ENCODE results near the gene OR1S1. TPM values are rescaled to one million over a fixed set of nuclear protein-coding genes. Genes with fewer than 3 reads are reported as not detected.
"Not testable (repeated sequence)": the region's sequence is repeated elsewhere in the genome, so short reads cannot be mapped to it uniquely, and the experiment has no call there.

OR1S1 gene
- polyA plus RNA-seq (ENCODE audit: insufficient read length): not detected

GRCh38 chr11:58212420-58212819 is at the start of gene OR1S1:
Gene OR1S1 (plus strand): TSS chr11:58212720.
- not testable (repeated sequence) for DNase-seq (ENCODE audit: low read depth)

GRCh38 chr11:58164389-58164788 is 48.1 kb upstream of the OR1S1 start:
- DNase-seq (ENCODE audit: low read depth): no peak

- no peak for DNase-seq (ENCODE audit: low read depth)
Measured at GRCh38 chr11:58164990-58165389, 47.5 kb upstream of the OR1S1 start.

GRCh38 chr11:58165504-58166106 is 46.9 kb upstream of the OR1S1 start:
- no peak for DNase-seq (ENCODE audit: low read depth)

GRCh38 chr11:58177409-58178054 is 35.0 kb upstream of the OR1S1 start:
- DNase-seq (ENCODE audit: low read depth): no peak

- DNase-seq (ENCODE audit: low read depth): no peak
Measured at GRCh38 chr11:58178444-58178843, 34.1 kb upstream of the OR1S1 start.

- DNase-seq (ENCODE audit: low read depth): no peak
Measured at GRCh38 chr11:58179648-58180047, 32.9 kb upstream of the OR1S1 start.

- DNase-seq (ENCODE audit: low read depth): no peak
Measured at GRCh38 chr11:58186938-58187337, 25.6 kb upstream of the OR1S1 start.

GRCh38 chr11:58188770-58189169 is 23.8 kb upstream of the OR1S1 start, which contains the start of gene OR9Q2:
Gene OR9Q2 (plus strand): TSS chr11:58189070. CDS start chr11:58190491, 1,421 bp downstream.
- no peak for DNase-seq (ENCODE audit: low read depth)

GRCh38 chr11:58192229-58192628 is 20.3 kb upstream of the OR1S1 start:
- DNase-seq (ENCODE audit: low read depth): no peak

- no peak for DNase-seq (ENCODE audit: low read depth)
Measured at GRCh38 chr11:58193391-58193790, 19.1 kb upstream of the OR1S1 start.

GRCh38 chr11:58195939-58196338 is 16.6 kb upstream of the OR1S1 start:
- no peak for DNase-seq (ENCODE audit: low read depth)

GRCh38 chr11:58199271-58199670 is 13.2 kb upstream of the OR1S1 start:
- DNase-seq (ENCODE audit: low read depth): no peak

GRCh38 chr11:58204042-58204441 is 8.5 kb upstream of the OR1S1 start, which contains the start of gene OR1S2:
Gene OR1S2 (minus strand): TSS chr11:58204142. CDS start chr11:58204142, 0 bp downstream.
- DNase-seq (ENCODE audit: low read depth): no peak

GRCh38 chr11:58216476-58216875 is 4.0 kb downstream of the OR1S1 start:
- DNase-seq (ENCODE audit: low read depth): no peak

GRCh38 chr11:58222721-58223120 is 10.2 kb downstream of the OR1S1 start:
- DNase-seq (ENCODE audit: low read depth): no peak

- no peak for DNase-seq (ENCODE audit: low read depth)
Measured at GRCh38 chr11:58227956-58228615, 15.6 kb downstream of the OR1S1 start.

- DNase-seq (ENCODE audit: low read depth): no peak
Measured at GRCh38 chr11:58243954-58244353, 31.4 kb downstream of the OR1S1 start.

- no peak for DNase-seq (ENCODE audit: low read depth)
Measured at GRCh38 chr11:58254936-58255335, 42.4 kb downstream of the OR1S1 start.

- DNase-seq (ENCODE audit: low read depth): no peak
Measured at GRCh38 chr11:58259983-58260382, 47.5 kb downstream of the OR1S1 start.
